ENCODE results near the gene BID. TPM values are rescaled to one million over a fixed set of nuclear protein-coding genes. Genes with fewer than 3 reads are reported as not detected.

Gene BID
- total and polyA plus RNA-seq, 10 of the 15 experiments (the other 5 are each of a cell fraction or from before 2014, with no cell fraction given): 7.9 to 241 (median 136) TPM

DNA sequence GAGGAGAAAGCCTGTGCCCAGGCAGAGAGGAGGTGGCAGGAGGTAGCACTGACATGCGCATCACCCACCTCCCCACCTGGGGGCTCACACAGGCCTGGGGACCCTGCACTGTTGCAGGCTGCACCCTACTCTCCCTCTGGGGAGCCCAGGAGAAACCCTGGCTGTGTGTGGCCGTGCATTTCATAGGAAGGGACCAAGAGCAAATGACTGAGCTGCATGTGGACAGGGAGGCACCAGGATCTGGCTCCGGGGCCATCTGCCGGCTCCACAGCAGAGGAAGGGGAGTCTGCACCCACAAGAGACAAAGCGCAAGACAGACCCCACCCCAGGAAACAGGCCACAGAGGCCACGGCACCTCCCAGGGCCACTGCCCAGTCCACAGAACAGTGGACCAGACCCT, 22.7 kb downstream of the BID start:
- H3K36me3 ChIP-seq (ENCODE audit: control insufficient read depth in 2 of 2, insufficient read depth in 2 of 2, low read length in 1 of 2): peaks cover 4 to 10% of the 10 kb centered on the region in 2 experiments; a peak in 3 of 4 replicates
- H3K4me2 ChIP-seq (ENCODE audit: control insufficient read depth, insufficient read depth): no peak overlapping the region
- intact Hi-C loops (cut with micrococcal nuclease; ENCODE audit: unreplicated experiment): no loop called here
- H3K9me3 ChIP-seq (replicated peaks; ENCODE audit: control insufficient read depth, insufficient read depth, low read length): no peaks in the 10 kb centered on the region
- H3K79me2 ChIP-seq (ENCODE audit: control insufficient read depth, insufficient read depth, low read length): peaks cover 22% of the 10 kb centered on the region
- H2AFZ ChIP-seq (ENCODE audit: control insufficient read depth, low read depth, low read length): no peak overlapping the region
- DNase-seq (ENCODE audit: low read depth, low spot score) (no peak), FAIRE-seq (no peak), ATAC-seq (no peak; the same call in 2 of the 3 replicates)
- WGBS (ENCODE audit: insufficient coverage, insufficient replicate concordance, low lambda C conversion rate, missing lambda C conversion rate): 98% methylated on average over 6 of the region's 6 CpGs
- TF ChIP-seq, protein P1, sequence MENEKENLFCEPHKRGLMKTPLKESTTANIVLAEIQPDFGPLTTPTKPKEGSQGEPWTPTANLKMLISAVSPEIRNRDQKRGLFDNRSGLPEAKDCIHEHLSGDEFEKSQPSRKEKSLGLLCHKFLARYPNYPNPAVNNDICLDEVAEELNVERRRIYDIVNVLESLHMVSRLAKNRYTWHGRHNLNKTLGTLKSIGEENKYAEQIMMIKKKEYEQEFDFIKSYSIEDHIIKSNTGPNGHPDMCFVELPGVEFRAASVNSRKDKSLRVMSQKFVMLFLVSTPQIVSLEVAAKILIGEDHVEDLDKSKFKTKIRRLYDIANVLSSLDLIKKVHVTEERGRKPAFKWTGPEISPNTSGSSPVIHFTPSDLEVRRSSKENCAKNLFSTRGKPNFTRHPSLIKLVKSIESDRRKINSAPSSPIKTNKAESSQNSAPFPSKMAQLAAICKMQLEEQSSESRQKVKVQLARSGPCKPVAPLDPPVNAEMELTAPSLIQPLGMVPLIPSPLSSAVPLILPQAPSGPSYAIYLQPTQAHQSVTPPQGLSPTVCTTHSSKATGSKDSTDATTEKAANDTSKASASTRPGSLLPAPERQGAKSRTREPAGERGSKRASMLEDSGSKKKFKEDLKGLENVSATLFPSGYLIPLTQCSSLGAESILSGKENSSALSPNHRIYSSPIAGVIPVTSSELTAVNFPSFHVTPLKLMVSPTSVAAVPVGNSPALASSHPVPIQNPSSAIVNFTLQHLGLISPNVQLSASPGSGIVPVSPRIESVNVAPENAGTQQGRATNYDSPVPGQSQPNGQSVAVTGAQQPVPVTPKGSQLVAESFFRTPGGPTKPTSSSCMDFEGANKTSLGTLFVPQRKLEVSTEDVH (IDR thresholded peaks at IDR 0.05; ENCODE audit: low read depth, partially characterized antibody): no peak
- TF ChIP-seq CBX3 (IDR thresholded peaks at IDR 0.05; ENCODE audit: borderline replicate concordance, low read depth): no peak
- TF ChIP-seq, protein P2, sequence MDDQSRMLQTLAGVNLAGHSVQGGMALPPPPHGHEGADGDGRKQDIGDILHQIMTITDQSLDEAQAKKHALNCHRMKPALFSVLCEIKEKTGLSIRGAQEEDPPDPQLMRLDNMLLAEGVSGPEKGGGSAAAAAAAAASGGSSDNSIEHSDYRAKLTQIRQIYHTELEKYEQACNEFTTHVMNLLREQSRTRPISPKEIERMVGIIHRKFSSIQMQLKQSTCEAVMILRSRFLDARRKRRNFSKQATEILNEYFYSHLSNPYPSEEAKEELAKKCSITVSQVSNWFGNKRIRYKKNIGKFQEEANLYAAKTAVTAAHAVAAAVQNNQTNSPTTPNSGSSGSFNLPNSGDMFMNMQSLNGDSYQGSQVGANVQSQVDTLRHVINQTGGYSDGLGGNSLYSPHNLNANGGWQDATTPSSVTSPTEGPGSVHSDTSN (IDR thresholded peaks at IDR 0.05; ENCODE audit: insufficient replicate concordance, low read depth, low read length): no peak
- no peak for TF ChIP-seq RELA (IDR thresholded peaks at IDR 0.05; ENCODE audit: borderline replicate concordance, partially characterized antibody)
- TF ChIP-seq, protein P3, sequence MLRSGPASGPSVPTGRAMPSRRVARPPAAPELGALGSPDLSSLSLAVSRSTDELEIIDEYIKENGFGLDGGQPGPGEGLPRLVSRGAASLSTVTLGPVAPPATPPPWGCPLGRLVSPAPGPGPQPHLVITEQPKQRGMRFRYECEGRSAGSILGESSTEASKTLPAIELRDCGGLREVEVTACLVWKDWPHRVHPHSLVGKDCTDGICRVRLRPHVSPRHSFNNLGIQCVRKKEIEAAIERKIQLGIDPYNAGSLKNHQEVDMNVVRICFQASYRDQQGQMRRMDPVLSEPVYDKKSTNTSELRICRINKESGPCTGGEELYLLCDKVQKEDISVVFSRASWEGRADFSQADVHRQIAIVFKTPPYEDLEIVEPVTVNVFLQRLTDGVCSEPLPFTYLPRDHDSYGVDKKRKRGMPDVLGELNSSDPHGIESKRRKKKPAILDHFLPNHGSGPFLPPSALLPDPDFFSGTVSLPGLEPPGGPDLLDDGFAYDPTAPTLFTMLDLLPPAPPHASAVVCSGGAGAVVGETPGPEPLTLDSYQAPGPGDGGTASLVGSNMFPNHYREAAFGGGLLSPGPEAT (IDR thresholded peaks at IDR 0.05; ENCODE audit: low read depth): no peak
- no peak for TF ChIP-seq BACH1 (IDR thresholded peaks at IDR 0.05; ENCODE audit: borderline replicate concordance)
- ChIA-PET RAD21 (ENCODE audit: unreplicated experiment) (interaction anchor here (1.8 kb wide), 1 partner anchor 324 kb away, joined by 4 read pairs; no protein-coding TSS in a partner anchor), CTCF (interaction anchor here (0.6 to 2.0 kb wide), 3 partner anchors 9 to 243 kb away, joined by 3 to 10 read pairs (median 9); no protein-coding TSS in a partner anchor), POLR2A (no interaction called here), SMC1A (ENCODE audit: uncharacterized antibody, unreplicated experiment) (interaction anchor here (0.9 to 1.5 kb wide), 2 partner anchors 14 to 324 kb away, joined by 3 to 4 read pairs; no protein-coding TSS in a partner anchor)
- no TSS peak for BruUV-seq (replicated peaks)
- in situ Hi-C loops (cut with MboI): no loop called here
- no peak overlapping the region for H3K27ac ChIP-seq (ENCODE audit: control insufficient read depth, insufficient read depth)
- H4K20me1 ChIP-seq (ENCODE audit: control insufficient read depth, insufficient read depth): no peaks in the 10 kb centered on the region; the same call in 1 of the 2 replicates
- H3K9ac ChIP-seq (ENCODE audit: control insufficient read depth, insufficient read depth, low read length): no peak overlapping the region
- H3K4me1 ChIP-seq (ENCODE audit: control insufficient read depth, insufficient read depth, low read length): no peaks in the 10 kb centered on the region
- H3K4me3 ChIP-seq: no peak overlapping the region
- no peaks in the 10 kb centered on the region for H3K27me3 ChIP-seq (replicated peaks in 1 of 2; ENCODE audit: control insufficient read depth in 2 of 2, insufficient read depth in 2 of 2, low read length in 1 of 2)

Data from GM12878 (cell line).